Uterus (tissue), 2 donors: ENCODE measurements around the gene TIGD1.

Experiments used
- POLR2A ChIP-seq, 2 donors: fragments of 450-650 bp; IDR thresholded peaks; one replicate each; pipeline ENCODE4 v1.6.1; 2016; ENCODE audit warnings: antibody characterized with exemption in 2 of 2, mild to moderate bottlenecking in 1 of 2, moderate library complexity in 1 of 2
- TF ChIP-seq, protein P1 (sequence below), 4 experiments: fragments of 200-600 bp in 2 of 4; fragments of 450-650 bp in 2 of 4; sonication (generic) in 2 of 4; IDR thresholded peaks; one replicate each; pipeline ENCODE4 v1.5.1; 2016 to 2019; ENCODE audit warnings: antibody characterized with exemption in 4 of 4, mild to moderate bottlenecking in 2 of 4, moderate library complexity in 1 of 4

DNA sequence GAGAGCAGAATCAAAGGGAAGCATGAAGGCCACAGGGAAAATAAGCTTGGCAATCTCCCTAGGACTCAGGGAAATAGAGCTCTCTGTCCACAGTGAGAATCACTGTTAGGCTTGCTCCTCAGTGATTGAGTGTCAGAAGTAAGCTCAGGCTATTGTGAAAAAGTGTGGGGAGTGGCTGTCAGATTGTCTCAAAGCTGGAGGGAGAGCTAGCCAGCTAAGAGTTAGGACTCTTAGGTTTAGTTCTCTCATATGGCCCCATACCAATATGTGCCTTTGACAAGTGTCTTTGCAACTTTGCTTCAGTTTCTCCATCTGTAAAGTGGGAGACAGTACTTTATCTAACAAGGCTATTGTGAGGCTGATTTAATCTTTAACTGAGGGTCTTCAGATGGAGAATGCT is 17.4 kb upstream of the TIGD1 start:
- TF ChIP-seq POLR2A (IDR thresholded peaks at IDR 0.05), result no peak
- TF ChIP-seq, protein P1, sequence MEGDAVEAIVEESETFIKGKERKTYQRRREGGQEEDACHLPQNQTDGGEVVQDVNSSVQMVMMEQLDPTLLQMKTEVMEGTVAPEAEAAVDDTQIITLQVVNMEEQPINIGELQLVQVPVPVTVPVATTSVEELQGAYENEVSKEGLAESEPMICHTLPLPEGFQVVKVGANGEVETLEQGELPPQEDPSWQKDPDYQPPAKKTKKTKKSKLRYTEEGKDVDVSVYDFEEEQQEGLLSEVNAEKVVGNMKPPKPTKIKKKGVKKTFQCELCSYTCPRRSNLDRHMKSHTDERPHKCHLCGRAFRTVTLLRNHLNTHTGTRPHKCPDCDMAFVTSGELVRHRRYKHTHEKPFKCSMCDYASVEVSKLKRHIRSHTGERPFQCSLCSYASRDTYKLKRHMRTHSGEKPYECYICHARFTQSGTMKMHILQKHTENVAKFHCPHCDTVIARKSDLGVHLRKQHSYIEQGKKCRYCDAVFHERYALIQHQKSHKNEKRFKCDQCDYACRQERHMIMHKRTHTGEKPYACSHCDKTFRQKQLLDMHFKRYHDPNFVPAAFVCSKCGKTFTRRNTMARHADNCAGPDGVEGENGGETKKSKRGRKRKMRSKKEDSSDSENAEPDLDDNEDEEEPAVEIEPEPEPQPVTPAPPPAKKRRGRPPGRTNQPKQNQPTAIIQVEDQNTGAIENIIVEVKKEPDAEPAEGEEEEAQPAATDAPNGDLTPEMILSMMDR (IDR thresholded peaks at IDR 0.05), result no peak
